ENCODE results near the gene CENPH.

GRCh38 chr5:69224520-69224919 lies 35.1 kb downstream of the CENPH start:
- TF ChIP-seq SIN3A (IDR thresholded peaks at IDR 0.05; ENCODE audit: borderline replicate concordance, insufficient read depth, low read length) (no peak), POLR2AphosphoS5 (IDR thresholded peaks at IDR 0.05; ENCODE audit: low read depth, low read length) (no peak), TAF1 (IDR thresholded peaks at IDR 0.05; ENCODE audit: borderline replicate concordance, insufficient read depth, low read length) (no peak), FOXP2 (optimal IDR thresholded peaks at IDR 0.05; ENCODE audit: borderline replicate concordance, extremely low read depth, extremely low read length, insufficient read depth) (no peak)
- TF ChIP-seq, protein P1, sequence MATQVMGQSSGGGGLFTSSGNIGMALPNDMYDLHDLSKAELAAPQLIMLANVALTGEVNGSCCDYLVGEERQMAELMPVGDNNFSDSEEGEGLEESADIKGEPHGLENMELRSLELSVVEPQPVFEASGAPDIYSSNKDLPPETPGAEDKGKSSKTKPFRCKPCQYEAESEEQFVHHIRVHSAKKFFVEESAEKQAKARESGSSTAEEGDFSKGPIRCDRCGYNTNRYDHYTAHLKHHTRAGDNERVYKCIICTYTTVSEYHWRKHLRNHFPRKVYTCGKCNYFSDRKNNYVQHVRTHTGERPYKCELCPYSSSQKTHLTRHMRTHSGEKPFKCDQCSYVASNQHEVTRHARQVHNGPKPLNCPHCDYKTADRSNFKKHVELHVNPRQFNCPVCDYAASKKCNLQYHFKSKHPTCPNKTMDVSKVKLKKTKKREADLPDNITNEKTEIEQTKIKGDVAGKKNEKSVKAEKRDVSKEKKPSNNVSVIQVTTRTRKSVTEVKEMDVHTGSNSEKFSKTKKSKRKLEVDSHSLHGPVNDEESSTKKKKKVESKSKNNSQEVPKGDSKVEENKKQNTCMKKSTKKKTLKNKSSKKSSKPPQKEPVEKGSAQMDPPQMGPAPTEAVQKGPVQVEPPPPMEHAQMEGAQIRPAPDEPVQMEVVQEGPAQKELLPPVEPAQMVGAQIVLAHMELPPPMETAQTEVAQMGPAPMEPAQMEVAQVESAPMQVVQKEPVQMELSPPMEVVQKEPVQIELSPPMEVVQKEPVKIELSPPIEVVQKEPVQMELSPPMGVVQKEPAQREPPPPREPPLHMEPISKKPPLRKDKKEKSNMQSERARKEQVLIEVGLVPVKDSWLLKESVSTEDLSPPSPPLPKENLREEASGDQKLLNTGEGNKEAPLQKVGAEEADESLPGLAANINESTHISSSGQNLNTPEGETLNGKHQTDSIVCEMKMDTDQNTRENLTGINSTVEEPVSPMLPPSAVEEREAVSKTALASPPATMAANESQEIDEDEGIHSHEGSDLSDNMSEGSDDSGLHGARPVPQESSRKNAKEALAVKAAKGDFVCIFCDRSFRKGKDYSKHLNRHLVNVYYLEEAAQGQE (IDR thresholded peaks at IDR 0.05; ENCODE audit: insufficient read depth in 1 of 2, low read depth in 2 of 2, low read length in 2 of 2), result no peak

Measured in PFSK-1 (cell line).